NK-92 treated with Interleukin-12 subunit alpha and Interleukin-12 subunit beta, amount 100 ng/mL, for 24 hours (cell line): Measurements from ENCODE around the gene ATP6V1D.
"Not testable (repeated sequence)": the region's sequence is repeated elsewhere in the genome, so short reads cannot be mapped to it uniquely, and the experiment has no call there.

Source experiments
- DNase-seq: peaks from one replicate; lab custom pipeline; 2025; lab: John Stamatoyannopoulos, UW

The ATP6V1D gene

DNA sequence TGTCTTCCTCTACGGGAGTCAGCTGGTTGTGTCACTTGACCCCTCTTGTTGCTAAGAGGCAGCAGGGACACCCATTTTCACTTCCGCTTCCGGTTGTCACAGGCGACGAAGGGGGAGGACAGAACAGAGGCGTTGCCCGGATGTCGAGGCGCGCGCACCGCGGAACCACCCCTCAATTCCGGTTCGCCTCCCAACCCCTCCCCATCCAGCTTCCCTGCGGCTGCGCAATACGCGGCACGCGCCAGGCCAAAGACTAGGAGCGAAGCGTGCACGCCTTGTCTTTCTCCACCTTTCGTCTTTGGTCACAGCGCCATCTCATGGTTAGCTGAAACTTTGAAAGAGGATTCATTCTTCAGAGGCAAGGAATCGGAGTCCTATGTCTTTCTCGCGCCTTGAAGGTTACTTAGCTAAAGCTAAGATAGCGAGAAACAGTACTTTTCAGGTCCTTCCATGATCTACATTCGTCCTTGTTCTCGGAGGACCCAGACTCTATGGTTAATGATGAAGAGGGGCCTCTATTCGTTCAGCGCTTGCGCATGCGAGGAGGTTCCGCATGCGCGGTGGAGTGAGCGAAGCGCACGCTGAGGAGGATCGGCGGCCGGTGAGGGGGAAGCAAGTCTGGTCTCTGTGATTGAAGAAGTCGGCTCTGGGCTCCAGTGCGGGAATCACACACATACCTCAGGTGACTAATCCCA lies at the start of gene ATP6V1D, which contains the start of gene EIF2S1:
Gene ATP6V1D (minus strand): TSS at position 30 of the 695 bp plus-strand sequence. CDS start 106 bp downstream, outside the sequence.
Gene EIF2S1 (plus strand): TSS at position 554 of the 695 bp plus-strand sequence. CDS start 4,440 bp downstream, outside the sequence.
- peak; percentile 99 for DNase-seq

DNA sequence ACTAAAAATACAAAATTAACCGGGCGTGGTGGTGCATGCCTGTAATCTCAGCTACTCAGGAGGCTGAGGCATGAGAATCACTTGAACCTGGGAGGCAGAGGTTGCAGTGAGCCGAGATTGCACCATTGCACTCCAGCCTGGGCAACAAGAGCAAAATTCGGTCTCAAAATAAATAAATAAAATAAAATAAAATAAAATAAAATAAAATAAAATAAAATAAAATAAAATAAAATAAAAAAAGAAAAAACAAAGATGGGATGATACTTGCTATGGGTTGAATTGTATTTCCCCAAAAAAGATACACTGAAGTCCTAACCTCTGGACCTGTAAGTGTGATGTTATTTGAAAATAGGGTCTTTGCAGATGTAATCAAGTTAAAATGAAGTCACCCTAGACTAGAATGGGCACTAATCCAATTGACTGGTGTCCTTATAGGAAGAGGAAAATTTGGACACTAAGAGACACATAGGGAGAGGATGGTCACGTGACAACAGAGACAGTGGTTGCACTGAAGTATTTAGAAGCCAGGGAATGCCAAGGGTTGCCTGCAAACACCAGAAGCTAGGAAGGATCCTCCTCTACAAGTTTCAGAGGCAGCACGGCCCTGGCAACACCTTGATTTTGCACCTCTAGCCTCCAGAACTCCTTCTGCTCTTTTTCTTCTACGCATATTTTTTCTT lies 48.7 kb upstream of the ATP6V1D start:
- not testable (repeated sequence) for DNase-seq

DNA sequence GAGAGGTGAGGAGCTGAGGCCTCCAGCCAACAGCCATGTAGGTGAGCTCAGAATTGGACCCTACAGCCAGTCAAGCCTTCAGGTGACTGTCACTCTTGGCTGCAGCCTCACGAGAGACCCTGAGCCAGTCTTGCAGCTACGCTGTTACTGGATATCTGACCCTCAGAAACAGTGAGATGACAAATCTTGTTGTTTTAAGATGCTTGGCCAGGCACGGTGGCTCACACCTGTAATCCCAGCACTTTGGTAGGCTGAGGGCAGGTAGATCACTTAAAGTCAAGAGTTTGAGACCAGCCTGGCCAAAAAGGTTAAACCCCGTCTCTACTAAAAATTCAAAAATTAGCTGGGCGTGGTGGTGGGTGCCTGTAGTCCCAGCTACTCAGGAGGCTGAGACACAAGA lies 46.2 kb upstream of the ATP6V1D start:
- no peak for DNase-seq

DNA sequence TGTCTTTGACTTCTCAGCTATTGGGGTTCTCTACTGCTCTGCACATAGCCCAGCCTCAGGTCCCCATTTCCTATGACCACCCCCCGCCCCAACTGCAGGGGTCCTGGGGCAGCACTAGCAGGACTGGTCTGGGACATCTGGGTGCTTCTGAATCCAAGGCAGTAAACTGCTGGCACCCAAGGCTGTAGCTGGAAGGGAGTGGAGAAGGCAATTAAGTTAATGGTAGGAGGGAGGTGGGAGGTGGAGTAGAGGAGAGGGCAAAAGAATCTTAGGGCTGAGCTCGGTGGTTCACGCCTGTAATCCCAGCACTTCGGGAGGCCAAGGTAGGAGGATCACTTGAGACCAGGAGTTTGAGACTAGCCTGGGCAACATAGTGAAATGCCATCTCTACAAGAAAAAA lies 40.8 kb upstream of the ATP6V1D start:
- DNase-seq: no peak

DNA sequence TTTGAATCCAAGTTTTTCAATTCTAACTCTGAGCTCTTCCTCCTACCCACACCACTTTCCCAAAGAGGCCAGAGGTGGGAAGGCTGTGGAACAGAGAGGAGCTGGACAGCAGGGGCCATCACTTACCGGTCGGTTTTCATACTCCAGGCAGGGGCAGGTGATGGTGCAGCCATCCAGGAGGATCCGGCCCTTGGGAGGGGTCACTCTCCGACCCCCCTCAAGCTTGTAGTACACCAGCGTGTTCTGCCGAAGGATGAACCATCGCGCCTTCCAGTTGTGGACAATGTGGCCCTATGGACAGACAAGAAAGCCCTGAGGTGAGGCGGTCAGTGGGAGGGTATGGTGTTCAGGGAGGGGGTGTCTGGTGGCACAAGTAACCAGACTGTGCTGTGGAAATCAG lies 37.9 kb upstream of the ATP6V1D start:
- DNase-seq: no peak

DNA sequence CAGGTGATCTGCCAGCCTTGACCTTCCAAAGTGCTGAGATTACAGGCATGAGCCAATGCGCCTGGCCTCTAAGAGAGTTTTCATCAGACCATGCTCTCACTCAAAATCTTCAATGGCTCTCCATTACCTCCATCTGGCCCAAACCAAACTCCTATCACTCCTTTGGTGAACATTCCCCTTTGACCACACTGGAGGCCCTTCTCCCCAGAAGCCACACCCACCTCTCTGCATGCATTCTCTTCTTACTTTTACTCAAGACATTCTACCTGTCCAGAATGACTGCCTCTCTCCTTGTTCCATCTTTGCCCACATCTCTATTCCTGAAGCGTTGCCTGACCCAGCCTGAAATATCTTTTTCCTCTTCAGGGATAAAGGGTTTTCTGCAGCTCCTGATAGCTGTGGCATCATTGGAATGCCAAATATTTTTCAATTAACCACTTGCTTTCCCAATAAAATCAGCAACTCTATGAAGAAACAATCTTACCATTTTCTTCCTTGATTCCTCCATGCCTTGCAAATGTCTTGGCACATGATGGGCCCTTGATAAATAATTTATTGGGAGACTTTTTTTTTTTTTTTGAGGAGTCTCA lies 36.9 kb upstream of the ATP6V1D start:
- DNase-seq: no peak

DNA sequence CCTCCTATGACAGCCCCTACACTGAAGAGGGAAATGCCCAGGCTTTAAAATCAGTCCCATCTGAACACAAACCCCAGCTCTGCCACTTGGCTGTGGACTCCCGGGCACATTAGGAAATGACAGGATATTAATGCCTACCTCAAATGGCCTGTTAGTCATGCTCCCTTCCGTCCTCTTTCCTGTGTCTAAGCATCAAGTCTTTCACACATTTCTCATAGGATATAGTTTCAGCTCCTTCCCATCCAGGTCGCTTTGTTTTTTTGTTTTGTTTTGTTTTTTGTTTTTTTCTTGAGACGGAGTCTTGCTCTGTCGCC lies 36.2 kb upstream of the ATP6V1D start:
- DNase-seq: no peak

DNA sequence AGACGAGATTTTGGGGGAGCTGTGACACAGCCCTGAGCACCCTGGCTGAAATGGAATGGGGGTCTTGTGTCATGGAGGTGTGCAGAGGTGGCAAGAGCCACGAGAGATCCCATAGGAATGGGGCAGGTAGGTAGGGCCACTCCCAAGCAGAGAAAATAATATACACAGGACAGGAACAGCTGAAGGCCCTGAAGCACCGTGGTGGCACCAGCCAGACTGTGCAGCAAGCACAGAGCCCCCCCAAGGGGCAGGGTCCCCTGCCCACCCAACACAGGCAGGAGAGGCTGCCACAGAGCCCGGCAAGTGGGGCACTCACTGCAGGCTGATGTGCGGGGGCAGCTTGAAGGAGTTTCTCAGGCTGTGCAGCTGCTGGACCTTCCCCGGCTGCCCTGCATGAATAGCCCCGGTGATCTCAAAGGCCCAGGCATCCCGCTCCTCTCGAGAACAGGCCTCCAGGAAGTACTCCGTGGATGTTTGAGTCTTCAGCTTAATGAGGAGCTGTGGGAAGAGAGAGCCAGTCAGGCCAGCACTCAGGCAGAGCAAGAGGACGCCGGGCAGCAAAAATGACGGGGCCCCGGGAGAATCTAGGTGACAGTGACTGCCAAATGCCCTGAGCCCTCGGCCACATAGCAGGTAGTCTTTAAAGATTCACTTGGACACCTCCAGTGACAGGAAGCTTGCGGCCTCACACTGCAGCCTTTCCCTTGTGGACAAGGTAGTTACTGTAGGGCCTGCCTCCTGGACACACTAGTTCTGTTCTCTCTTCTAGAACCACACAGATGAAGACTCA lies 35.7 kb upstream of the ATP6V1D start:
- DNase-seq: no peak

DNA sequence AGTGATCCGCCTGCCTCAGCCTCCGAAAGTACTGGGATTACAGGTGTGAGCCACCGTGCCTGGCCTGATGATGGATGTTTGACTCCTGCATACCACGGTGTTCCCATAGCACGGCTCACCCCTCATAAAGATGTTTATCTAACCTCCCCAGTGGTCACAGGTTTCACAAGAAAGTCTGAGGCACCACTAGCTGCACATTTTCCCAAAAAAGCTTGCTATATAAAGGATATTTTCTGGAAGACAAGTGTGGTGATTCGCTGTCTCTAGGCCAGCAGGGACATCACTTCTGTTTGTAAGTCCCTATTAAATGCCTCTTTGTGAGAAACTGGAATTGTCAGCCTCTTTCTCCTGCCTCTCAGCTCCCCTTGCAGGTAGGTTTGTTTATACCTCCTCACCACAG lies 34.1 kb upstream of the ATP6V1D start:
- DNase-seq: no peak

DNA sequence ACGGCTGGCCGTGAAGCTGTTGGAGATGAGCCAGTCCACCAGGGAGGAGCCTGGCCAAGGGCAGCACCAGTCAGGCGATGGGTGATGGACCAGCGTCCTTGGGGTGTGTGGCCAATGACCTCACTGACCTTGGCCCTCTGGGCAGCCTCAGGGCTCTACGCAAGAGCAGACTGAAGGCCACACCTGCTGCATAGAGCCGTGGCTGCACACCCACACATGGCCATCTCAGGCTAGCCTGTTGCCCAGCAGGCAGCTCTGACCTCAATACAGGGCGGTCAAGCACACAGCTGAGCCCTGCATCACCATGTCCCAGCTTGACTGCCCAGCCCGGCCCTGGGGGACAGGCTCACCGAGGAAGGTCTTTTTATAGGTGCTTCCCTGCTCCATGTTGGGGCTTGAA lies 33.2 kb upstream of the ATP6V1D start:
- DNase-seq: no peak

DNA sequence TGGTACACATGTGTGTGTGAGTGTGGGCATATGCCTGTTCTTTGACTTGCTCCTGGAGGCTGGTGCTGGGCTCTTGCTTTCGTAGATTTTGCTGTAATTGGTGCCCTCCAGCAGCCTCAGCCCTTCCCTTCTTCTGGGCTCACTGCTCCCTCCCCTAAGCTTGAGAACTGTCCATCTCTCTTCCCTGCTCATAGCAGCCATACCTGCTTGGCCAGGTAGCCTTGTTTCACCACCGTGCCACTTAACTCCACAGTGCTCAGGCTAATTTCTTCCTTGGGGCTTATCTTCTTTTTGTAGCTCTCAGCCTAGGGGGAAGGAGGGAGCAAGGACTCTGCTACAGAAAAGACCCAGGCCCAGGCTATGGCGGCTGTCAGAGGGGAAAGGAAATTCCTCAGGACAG lies 32.5 kb upstream of the ATP6V1D start:
- no peak for DNase-seq

DNA sequence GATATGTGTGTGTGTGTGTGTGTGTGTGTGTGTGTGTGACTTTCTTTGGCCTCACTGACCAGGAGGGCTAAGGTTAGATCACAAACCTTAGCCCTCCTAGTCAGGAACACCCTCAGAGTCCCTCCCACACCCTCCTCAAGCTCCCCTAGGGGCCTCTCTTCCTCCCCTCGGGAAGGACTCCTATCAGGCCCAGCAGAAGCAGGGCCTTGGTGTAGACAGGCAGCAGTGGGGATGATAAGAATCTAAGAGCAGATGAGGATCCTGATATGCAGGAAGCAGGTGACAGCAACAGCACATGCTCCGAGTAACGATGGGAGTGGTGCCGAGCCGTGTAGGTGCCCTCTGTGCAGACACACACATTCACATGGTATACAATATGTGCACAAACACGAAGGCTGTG lies 31.7 kb upstream of the ATP6V1D start:
- no peak for DNase-seq

DNA sequence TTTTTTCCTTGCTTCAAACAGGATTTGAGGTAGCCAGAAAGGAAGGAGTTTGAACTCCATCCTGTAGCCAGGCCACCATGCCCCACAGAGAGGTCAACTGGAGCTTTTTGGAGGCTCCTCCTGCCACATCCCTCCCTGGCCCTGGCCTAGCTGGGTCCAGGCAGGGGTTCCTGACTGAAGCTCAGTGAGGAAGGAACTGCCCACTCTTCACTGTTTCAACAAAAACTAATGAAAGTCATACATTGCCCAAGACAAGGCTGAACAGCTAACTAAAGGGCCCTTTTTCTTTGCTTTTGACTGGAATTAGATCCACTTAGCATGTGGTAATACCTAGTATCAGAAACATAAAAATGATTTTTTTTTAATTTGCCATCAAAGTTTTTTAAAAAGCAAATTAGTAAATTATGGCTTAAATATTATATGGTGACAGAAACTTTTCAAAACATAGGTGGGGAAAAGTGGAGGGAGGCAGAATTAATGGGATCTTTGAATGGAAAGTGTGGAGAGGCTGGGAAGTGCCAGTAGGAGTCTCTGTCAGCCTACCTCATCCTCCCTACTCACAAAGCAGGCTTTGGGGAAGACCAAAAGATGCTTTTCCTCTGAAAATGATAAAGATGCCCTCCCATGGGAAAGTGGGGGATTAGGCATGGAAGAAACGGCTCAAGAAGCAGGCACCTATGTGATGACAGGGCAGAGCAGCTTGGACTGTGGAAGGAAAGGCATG lies 30.4 kb upstream of the ATP6V1D start:
- DNase-seq: no peak

DNA sequence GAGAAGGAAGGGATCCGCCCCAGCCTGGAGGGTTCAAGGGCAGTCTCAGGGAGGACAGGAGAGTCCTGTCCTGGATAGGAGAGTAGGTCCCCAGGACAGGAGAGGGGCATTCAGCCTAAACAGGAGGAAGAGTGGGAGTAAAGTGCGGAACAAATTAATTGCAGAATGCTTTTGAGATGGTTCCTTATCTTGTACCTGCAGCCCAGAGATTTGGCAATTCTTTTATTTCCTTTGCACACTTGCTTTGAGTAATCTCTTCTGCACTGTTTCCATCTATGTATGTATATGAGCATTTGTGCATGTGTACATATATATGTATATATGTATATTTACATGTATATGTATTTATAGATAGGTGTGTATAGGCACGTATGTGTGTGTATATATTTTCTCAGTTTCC lies 29.7 kb upstream of the ATP6V1D start:
- DNase-seq: no peak

DNA sequence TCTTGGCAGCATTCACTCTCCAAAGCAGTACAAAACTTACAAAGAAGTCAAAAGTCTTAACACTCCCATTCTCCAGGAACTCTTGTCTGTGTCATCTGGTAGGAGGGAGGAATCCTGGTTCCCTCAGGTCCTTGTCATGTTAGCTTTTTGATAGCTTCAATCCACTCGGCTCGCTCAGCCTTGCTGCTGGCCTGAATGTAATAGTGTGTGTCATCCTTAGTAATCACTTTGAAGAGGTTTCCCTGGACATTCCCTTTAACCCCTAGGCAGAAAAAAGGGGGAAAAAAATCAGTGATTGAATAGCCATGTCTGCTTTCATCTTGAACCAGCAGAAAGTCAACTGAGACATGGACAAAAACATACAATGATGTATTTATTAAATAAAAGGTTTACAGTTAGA lies 27.6 kb upstream of the ATP6V1D start:
- DNase-seq: no peak

DNA sequence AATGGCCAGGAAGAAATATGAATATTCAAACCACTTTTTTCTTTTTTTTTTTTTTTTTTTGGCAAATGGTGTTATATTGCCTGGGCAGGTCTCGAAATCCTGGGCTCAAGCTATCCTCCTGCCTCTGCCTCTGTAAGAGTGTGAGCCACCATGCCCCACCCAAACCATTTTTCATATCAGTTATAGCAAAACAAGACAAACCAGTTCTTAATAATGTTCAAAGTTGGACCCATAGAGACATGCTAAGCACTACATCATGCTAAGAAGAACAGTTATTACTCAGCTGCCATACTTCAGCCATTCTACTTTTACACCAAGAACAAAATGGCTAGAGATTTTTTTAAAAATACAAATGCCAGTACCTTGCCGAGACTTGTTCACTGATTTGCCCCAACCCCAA lies 26.0 kb upstream of the ATP6V1D start:
- no peak for DNase-seq

DNA sequence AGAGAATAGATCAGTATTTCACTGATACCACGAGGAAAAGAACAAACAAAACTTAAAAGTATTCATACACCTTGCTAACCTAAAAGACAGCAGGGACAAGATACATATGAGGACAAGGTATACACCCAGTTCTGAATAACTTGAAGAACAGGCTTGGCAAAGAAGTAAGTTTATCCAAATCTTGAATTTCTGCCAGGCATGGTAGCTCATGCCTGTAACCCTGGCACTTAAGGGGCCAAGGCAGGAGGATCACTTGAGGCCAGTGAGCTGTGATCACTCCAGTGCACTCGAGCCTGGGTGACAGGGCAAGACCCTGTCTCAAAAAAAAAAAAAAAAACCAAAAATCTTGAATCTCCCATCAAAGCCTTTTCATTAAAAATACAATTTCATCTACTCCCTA lies 25.5 kb upstream of the ATP6V1D start:
- no peak for DNase-seq

DNA sequence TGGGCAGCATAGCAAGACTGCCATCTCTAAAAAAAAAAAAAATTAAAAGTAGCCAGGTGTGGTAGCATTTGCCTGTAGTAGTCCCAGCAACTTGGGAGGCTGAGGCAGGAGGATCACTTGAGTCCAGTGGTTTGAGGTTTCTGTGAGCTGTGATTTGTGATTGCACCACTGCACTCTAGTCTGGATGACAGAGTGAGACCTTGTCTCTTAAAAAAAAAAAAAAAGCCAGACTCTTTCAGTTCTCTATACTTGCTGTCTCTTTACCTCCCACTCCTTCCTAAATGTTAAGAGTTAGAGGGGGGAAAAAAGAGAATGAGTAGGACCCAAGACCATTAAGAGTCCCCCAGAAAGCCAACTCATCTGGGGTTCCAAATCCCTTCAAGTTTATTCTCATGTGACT lies 18.3 kb upstream of the ATP6V1D start:
- DNase-seq: no peak

DNA sequence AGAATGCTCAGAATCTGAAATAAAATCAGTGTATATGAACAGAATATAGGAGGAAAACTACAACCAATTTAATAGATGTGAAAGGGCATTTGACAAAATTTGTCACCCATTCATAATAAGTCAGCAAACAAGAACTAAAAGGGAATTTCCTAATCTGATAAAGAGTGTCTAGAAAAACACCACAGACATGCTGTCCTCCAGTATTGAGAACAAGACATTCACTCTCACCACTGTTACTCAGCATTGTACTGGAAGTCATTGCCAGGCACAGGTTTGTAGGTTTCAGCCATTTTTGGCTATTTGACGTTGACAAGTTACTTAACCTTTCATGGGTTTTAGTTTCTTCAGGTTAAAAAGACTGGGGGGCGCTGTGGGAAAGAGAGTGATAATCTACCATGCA lies 13.7 kb upstream of the ATP6V1D start:
- DNase-seq: no peak

DNA sequence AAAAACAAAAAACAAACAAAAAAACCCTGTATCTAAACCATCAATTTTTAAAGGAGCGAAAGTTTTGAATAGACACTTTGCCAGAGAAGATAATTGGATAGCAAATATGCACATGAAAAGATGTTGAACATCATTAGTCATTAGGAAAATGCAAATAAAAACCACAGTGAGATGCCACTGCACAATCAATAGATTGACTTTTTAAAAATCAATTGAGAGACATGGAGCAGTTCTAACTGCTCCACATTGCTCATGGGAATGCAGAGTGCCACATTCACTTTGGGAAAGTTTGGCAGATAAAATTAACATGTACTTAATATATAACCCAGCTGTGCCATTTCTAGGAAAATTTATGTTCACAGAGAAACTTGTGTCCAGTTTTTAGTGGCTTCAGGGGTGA lies 13.2 kb upstream of the ATP6V1D start:
- DNase-seq: no peak

DNA sequence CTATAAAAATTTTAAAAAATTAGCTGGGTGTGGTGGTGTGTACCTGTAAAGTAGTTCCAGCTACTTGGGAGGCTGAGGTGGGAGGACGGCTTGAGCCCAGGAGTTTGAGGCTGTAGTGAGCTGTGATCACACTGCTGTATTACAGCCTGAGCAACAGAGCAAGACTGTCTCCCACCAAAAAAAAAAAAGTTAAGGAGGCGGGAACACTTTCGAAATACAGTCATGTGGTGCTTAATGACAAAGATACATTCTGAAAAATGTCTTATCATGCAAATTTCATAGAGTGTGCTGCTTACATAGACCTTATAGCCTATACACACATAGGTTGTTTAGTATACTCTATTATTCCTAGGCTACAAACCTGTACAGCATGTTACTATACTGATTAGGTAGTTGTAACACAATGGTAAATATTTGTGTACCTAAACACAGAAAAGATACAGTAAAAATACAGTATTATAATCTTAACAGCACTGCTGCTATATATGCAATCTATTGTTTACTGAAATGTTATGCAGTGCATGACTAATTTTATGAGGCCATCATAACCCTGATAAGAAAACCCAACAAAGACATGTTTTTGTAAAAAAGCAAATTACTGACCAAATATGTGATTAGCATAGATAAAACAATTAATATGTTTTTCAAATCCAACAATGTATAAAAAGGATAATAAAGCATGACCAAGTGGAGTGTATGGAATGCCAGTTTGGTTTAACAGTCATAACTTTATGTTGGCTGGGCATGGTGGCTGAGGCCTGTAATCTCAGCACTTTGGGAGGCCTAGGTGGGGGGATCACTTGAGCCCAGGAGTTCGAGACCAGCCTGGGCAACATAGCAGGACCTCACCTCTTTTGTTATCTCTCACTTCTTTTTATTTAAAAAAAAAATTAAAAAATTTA lies 11.9 kb upstream of the ATP6V1D start:
- no peak for DNase-seq
